ENCODE results near the gene TMBIM6. TPM values are rescaled to one million over a fixed set of nuclear protein-coding genes. Genes with fewer than 3 reads are reported as not detected.
"Not testable (repeated sequence)": the region's sequence is repeated elsewhere in the genome, so short reads cannot be mapped to it uniquely, and the experiment has no call there.

The TMBIM6 gene
- 233 TPM for total RNA-seq
- long read RNA-seq, transcript TMBIM6-201 (10 exons, 2,836 nt) = major isoform, 133 of 207 reads
- long read RNA-seq, transcript TMBIM6-202 (9 exons, 2,598 nt) = minor isoform, 44 of 207 reads
- long read RNA-seq, partial matches to known transcripts = 6 of 207 reads
- long read RNA-seq, other reads (novel, unspliced or antisense) = 20 of 207 reads

- DNase-seq (peak; percentile 100), ATAC-seq (ENCODE audit: poor library complexity) (peak; percentile 97)
- intact Hi-C loops (cut with DNase I) = no loop called here
Measured at GRCh38 chr12:49740930-49741881, at the start of gene TMBIM6. TSS of gene TMBIM6 (plus strand) at chr12:49741557. CDS start at chr12:49752494, 10,937 bp downstream.

GRCh38 chr12:49692851-49693250 is 48.5 kb upstream of the TMBIM6 start:
- intact Hi-C loops (cut with DNase I) = no loop called here
- DNase-seq (no peak), ATAC-seq (ENCODE audit: poor library complexity) (no peak)

GRCh38 chr12:49693931-49694444 is 47.4 kb upstream of the TMBIM6 start:
- intact Hi-C loops (cut with DNase I) = no loop called here
- no peak for DNase-seq
- no peak for ATAC-seq (ENCODE audit: poor library complexity)

GRCh38 chr12:49696723-49697122 is 44.6 kb upstream of the TMBIM6 start:
- intact Hi-C loops (cut with DNase I) = no loop called here
- no peak for DNase-seq
- no peak for ATAC-seq (ENCODE audit: poor library complexity)

- intact Hi-C loops (cut with DNase I) = no loop called here
Measured at GRCh38 chr12:49697808-49698207, 43.5 kb upstream of the TMBIM6 start.

GRCh38 chr12:49698619-49699545 is 42.5 kb upstream of the TMBIM6 start:
- DNase-seq = peak; percentile 55
- peak; percentile 74 for ATAC-seq (ENCODE audit: poor library complexity)
- intact Hi-C loops (cut with DNase I) = no loop called here

More at GRCh38 chr12:49697808-49698207, 43.5 kb upstream of the TMBIM6 start:
- ATAC-seq (ENCODE audit: poor library complexity) = no peak
- DNase-seq = no peak

GRCh38 chr12:49702009-49702408 is 39.3 kb upstream of the TMBIM6 start:
- DNase-seq (no peak), ATAC-seq (ENCODE audit: poor library complexity) (no peak)
- intact Hi-C loops (cut with DNase I) = no loop called here

- no peak for DNase-seq
- no peak for ATAC-seq (ENCODE audit: poor library complexity)
- intact Hi-C loops (cut with DNase I) = no loop called here
Measured at GRCh38 chr12:49702676-49703215, 38.6 kb upstream of the TMBIM6 start.

- no peak for DNase-seq
- intact Hi-C loops (cut with DNase I) = no loop called here
- ATAC-seq (ENCODE audit: poor library complexity) = no peak
Measured at GRCh38 chr12:49703647-49704137, 37.7 kb upstream of the TMBIM6 start.

- intact Hi-C loops (cut with DNase I) = no loop called here
- DNase-seq = peak; percentile 52
- ATAC-seq (ENCODE audit: poor library complexity) = no peak
Measured at GRCh38 chr12:49705479-49706134, 35.8 kb upstream of the TMBIM6 start.

GRCh38 chr12:49706351-49707127 is 34.8 kb upstream of the TMBIM6 start:
- intact Hi-C loops (cut with DNase I) = no loop called here
- DNase-seq = peak; percentile 56
- ATAC-seq (ENCODE audit: poor library complexity) = peak; percentile 21

- ATAC-seq (ENCODE audit: poor library complexity) = peak; percentile 99
- DNase-seq = peak; percentile 99
- intact Hi-C loops (cut with DNase I) = no loop called here
Measured at GRCh38 chr12:49707128-49707811, 34.1 kb upstream of the TMBIM6 start, which contains the start of gene FMNL3. TSS of gene FMNL3 (minus strand) at chr12:49707405. CDS start at chr12:49707180, 225 bp downstream.

- intact Hi-C loops (cut with DNase I) = loop anchor here (1.0 kb wide), 1 partner anchor 63 kb away; no protein-coding TSS in a partner anchor
- no peak for ATAC-seq (ENCODE audit: poor library complexity)
- no peak for DNase-seq
Measured at GRCh38 chr12:49707812-49708147, 33.6 kb upstream of the TMBIM6 start.

- intact Hi-C loops (cut with DNase I) = loop anchor here (1.0 kb wide), 1 partner anchor 65 kb away; no protein-coding TSS in a partner anchor
- ATAC-seq (ENCODE audit: poor library complexity) = no peak
- DNase-seq = no peak
Measured at GRCh38 chr12:49708851-49709250, 32.5 kb upstream of the TMBIM6 start.

GRCh38 chr12:49713952-49714351 is 27.4 kb upstream of the TMBIM6 start:
- intact Hi-C loops (cut with DNase I); ATAC-seq (ENCODE audit: poor library complexity); DNase-seq: not testable (repeated sequence)

GRCh38 chr12:49716553-49716952 is 24.8 kb upstream of the TMBIM6 start:
- intact Hi-C loops (cut with DNase I) = no loop called here
- ATAC-seq (ENCODE audit: poor library complexity) (no peak), DNase-seq (no peak)
